Stimulated activated naive CD8-positive, alpha-beta T cell treated with anti-CD3 and anti-CD28 coated beads, Interleukin-15, Interleukin-2, amounts not matched to agents 100 U/mL and 50 U/mL, for 24 hours (primary cell): ENCODE data around the gene RFT1.
"Not testable (repeated sequence)": the region's sequence is repeated elsewhere in the genome, so short reads cannot be mapped to it uniquely, and the experiment has no call there.

Source experiments
- ATAC-seq: fragments of 150-1000 bp; cut with Tn5 transposase; one replicate; pipeline ENCODE4 v1.10.0; 2021
- DNase-seq: peaks from one replicate; pipeline ENCODE4 v3.0.0; 2021

RFT1 gene

GRCh38 chr3:53163444-53164387 lies 33.5 kb upstream of the RFT1 start:
- no peak for ATAC-seq
- no peak for DNase-seq

GRCh38 chr3:53162672-53163443 lies 32.6 kb upstream of the RFT1 start:
- DNase-seq: peak; percentile 46
- ATAC-seq: no peak

- DNase-seq: peak; percentile 50
- peak; percentile 6 for ATAC-seq
These were observed 31.8 kb upstream of the RFT1 start for GRCh38 chr3:53161820-53162671.

GRCh38 chr3:53161450-53161819 lies 31.2 kb upstream of the RFT1 start:
- ATAC-seq (no peak), DNase-seq (peak; percentile 42)

- peak; percentile 72 for ATAC-seq
- peak; percentile 79 for DNase-seq
These were observed 30.6 kb upstream of the RFT1 start, which contains the start of gene PRKCD for GRCh38 chr3:53160660-53161449. PRKCD (plus strand) TSS chr3:53161209; CDS start chr3:53178423, 17,214 bp downstream.

- no peak for DNase-seq
- ATAC-seq: no peak
These were observed 29.9 kb upstream of the RFT1 start for GRCh38 chr3:53160061-53160659.

GRCh38 chr3:53159156-53160060 lies 29.2 kb upstream of the RFT1 start:
- DNase-seq (no peak), ATAC-seq (no peak)

- DNase-seq: no peak
- ATAC-seq: no peak
These were observed 28.5 kb upstream of the RFT1 start for GRCh38 chr3:53158765-53159155.

GRCh38 chr3:53157974-53158580 lies 27.8 kb upstream of the RFT1 start:
- ATAC-seq (no peak), DNase-seq (no peak)

GRCh38 chr3:53156368-53156834 lies 26.2 kb upstream of the RFT1 start:
- DNase-seq (no peak), ATAC-seq (no peak)

GRCh38 chr3:53155760-53156159 lies 25.5 kb upstream of the RFT1 start:
- DNase-seq: no peak

GRCh38 chr3:53154881-53155285 lies 24.6 kb upstream of the RFT1 start:
- DNase-seq (no peak), ATAC-seq (no peak)

More at GRCh38 chr3:53155760-53156159, 25.5 kb upstream of the RFT1 start:
- no peak for ATAC-seq

- DNase-seq (no peak), ATAC-seq (no peak)
These were observed 23.7 kb upstream of the RFT1 start for GRCh38 chr3:53153980-53154379.

GRCh38 chr3:53153264-53153823 lies 23.1 kb upstream of the RFT1 start:
- ATAC-seq: no peak
- DNase-seq: no peak

- ATAC-seq (no peak), DNase-seq (no peak)
These were observed 21.8 kb upstream of the RFT1 start for GRCh38 chr3:53151870-53152660.

- ATAC-seq (no peak), DNase-seq (no peak)
These were observed 21.2 kb upstream of the RFT1 start for GRCh38 chr3:53151465-53151864.

GRCh38 chr3:53151086-53151438 lies 20.8 kb upstream of the RFT1 start:
- ATAC-seq, DNase-seq: not testable (repeated sequence)
